BJ (cell line): ENCODE measurements around the gene CFL1. TPM values are rescaled to one million over a fixed set of nuclear protein-coding genes. Genes with fewer than 3 reads are reported as not detected.

Experiments used
- CTCF ChIA-PET: fragments of 350-600 bp; formaldehyde crosslinking; extraction: SDS; loops from one replicate; lab custom pipeline; 2021; ENCODE audit warnings: antibody characterized with exemption, inconsistent platforms; lab: Yijun Ruan, JAX
- POLR2A ChIA-PET: fragments of 300-600 bp; sonication (Branson Sonifier 250); formaldehyde crosslinking; extraction: SDS; loops from one replicate; lab custom pipeline; 2021; ENCODE audit warnings: antibody characterized with exemption; lab: Charles Lee
- DNase-seq: peaks from one replicate; pipeline ENCODE4 v3.0.0-alpha.2; 2011; ENCODE audit warnings: low read depth
- H3K27me3 ChIP-seq: 2 replicates; pipeline ENCODE4 v1.6.0; 2011; ENCODE audit warnings: low read length; ENCODE audit not compliant: control insufficient read depth, insufficient read depth
- H3K36me3 ChIP-seq: 2 replicates; pipeline ENCODE4 v1.5.1; 2011; ENCODE audit warnings: low read length; ENCODE audit not compliant: control insufficient read depth, insufficient read depth
- H3K4me3 ChIP-seq: 2 replicates; pipeline ENCODE4 v1.5.1; 2011; ENCODE audit warnings: low read depth, mild to moderate bottlenecking, control low read depth, low read length
- polyA plus RNA-seq: library from polyadenylated mRNA; depleted of rRNA; stranded (reverse); fragments of >200 nt; gene quantifications from 2 replicates; pipeline ENCODE4 v1.2.3, GENCODE V29; 2011
- TF ChIP-seq, protein P1 (sequence below): IDR thresholded peaks from 2 replicates; pipeline ENCODE4 v1.5.1; 2011; ENCODE audit warnings: low read depth, mild to moderate bottlenecking, control low read depth, inconsistent platforms, low read length, moderate library complexity; ENCODE audit not compliant: insufficient read depth

The CFL1 gene
- polyA plus RNA-seq, 1 experiment: 2,736 TPM

DNA sequence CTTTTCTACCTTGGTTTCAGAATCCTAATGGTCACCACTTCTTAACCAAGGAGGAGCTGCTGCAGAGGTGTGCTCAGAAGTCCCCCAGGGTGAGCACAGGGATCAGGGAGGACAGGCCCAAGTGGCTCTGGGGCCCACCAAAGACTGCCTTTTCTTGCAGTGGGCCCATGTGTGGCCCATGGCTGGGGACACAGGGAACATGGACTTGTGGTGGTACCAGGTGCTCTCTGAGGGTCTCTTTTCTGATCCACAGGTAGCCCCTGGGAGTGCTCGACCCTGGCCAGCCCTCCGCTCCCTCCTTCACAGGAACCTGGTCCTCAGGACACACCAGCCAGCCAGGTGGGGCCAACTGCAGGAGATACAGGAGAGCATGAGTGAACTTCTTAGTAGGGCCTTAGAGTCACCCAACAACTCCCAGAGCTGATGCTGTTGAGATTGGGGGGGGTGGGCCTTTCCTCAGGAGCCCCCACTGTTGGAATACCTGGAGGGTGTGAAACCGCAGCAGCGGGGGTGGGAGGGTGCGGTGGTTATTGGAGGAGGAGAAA is 4.3 kb upstream of the CFL1 start:
- no peak for DNase-seq
- CTCF ChIA-PET: interaction anchor here (1.4 to 4.5 kb wide), 4 partner anchors 9 to 150 kb away, joined by 4 to 70 read pairs (median 24); partner anchors contain the start of genes CCDC85B, EFEMP2, FIBP and KAT5
- POLR2A ChIA-PET: no interaction called here
- Histone ChIP-seq H3K4me3 (no peak overlapping the region), H3K36me3 (peaks cover 36% of the 10 kb centered on the region), H3K27me3 (no peaks in the 10 kb centered on the region)
- TF ChIP-seq, protein P1, sequence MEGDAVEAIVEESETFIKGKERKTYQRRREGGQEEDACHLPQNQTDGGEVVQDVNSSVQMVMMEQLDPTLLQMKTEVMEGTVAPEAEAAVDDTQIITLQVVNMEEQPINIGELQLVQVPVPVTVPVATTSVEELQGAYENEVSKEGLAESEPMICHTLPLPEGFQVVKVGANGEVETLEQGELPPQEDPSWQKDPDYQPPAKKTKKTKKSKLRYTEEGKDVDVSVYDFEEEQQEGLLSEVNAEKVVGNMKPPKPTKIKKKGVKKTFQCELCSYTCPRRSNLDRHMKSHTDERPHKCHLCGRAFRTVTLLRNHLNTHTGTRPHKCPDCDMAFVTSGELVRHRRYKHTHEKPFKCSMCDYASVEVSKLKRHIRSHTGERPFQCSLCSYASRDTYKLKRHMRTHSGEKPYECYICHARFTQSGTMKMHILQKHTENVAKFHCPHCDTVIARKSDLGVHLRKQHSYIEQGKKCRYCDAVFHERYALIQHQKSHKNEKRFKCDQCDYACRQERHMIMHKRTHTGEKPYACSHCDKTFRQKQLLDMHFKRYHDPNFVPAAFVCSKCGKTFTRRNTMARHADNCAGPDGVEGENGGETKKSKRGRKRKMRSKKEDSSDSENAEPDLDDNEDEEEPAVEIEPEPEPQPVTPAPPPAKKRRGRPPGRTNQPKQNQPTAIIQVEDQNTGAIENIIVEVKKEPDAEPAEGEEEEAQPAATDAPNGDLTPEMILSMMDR: no peak

GRCh38 chr11:65861533-65862183 is 3.7 kb upstream of the CFL1 start:
- H3K4me3 ChIP-seq: peak overlapping the region; percentile 93
- ChIA-PET CTCF (interaction anchor here (0.6 to 4.5 kb wide), 5 partner anchors 10 to 32 kb away, joined by 4 to 70 read pairs (median 24); partner anchors contain the start of genes CCDC85B, EFEMP2 and FIBP), POLR2A (no interaction called here)
- DNase-seq: no peak
- peaks cover 31% of the 10 kb centered on the region for H3K36me3 ChIP-seq
- H3K27me3 ChIP-seq: no peaks in the 10 kb centered on the region
- TF ChIP-seq, protein P1: no peak

- DNase-seq: no peak
- Histone ChIP-seq H3K27me3 (no peaks in the 10 kb centered on the region), H3K4me3 (peak overlapping the region; percentile 93), H3K36me3 (peaks cover 29% of the 10 kb centered on the region)
- POLR2A ChIA-PET: interaction anchor here (0.7 kb wide), 1 partner anchor 10 kb away, joined by 3 read pairs; no protein-coding TSS in a partner anchor
- TF ChIP-seq, protein P1: no peak
- CTCF ChIA-PET: interaction anchor here (2.5 to 4.5 kb wide), 3 partner anchors 10 to 28 kb away, joined by 24 to 70 read pairs (median 44); partner anchors contain the start of genes CCDC85B, EFEMP2 and FIBP
These were observed 3.2 kb upstream of the CFL1 start for GRCh38 chr11:65861165-65861505.

DNA sequence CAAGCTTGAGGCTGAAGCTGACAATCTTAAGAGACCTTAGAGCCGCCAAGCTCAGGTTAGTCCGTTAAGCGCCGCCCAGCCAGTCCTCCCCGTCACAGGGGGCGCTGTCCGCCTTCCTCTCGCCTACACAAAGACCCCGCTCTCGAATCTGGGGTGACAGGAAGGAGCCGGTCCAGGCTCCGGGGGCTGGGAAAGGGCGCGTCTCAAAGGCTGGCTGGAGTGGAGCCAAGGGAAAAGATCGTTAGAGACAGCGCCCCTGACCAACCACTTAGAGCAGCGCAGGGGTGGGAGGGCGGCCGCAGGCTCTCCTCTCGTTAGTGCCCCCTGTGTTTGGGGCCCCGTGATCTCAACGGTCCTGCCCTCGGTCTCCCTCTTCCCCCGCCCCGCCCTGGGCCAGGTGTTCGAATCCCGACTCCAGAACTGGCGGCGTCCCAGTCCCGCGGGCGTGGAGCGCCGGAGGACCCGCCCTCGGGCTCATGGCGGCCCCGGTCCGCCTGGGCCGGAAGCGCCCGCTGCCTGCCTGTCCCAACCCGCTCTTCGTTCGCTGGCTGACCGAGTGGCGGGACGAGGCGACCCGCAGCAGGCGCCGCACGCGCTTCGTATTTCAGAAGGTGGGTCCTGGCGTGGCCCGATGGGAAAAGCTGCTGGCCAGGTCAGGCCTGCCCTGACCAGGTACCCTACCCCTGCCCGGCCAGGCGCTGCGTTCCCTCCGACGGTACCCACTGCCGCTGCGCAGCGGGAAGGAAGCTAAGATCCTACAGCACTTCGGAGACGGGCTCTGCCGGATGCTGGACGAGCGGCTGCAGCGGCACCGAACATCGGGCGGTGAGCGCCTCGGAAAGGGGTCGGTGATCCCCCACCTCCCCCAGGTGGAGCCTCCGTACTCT is 2.5 kb upstream of the CFL1 start, which contains the start of gene MUS81:
TSS of gene MUS81 (plus strand) at position 156 of the 887 bp plus-strand sequence. CDS start at position 477, 321 bp downstream.
- DNase-seq: peak; percentile 78
- ChIA-PET POLR2A (interaction anchor here (0.6 to 1.2 kb wide), 5 partner anchors 11 to 184 kb away, joined by 3 to 7 read pairs (median 3); no protein-coding TSS in a partner anchor), CTCF (interaction anchor here (0.6 to 4.5 kb wide), 22 partner anchors 10 to 922 kb away, joined by 3 to 70 read pairs (median 4); partner anchors contain the start of genes CCDC85B, EFEMP2, FIBP and KAT5)
- Histone ChIP-seq H3K36me3 (peaks cover 33% of the 10 kb centered on the region), H3K27me3 (no peaks in the 10 kb centered on the region), H3K4me3 (peak within 1 kb of the TSS; percentile 93)
- TF ChIP-seq, protein P1: peak; percentile 93
